Measurements from ENCODE around the gene IZUMO3.

DNA sequence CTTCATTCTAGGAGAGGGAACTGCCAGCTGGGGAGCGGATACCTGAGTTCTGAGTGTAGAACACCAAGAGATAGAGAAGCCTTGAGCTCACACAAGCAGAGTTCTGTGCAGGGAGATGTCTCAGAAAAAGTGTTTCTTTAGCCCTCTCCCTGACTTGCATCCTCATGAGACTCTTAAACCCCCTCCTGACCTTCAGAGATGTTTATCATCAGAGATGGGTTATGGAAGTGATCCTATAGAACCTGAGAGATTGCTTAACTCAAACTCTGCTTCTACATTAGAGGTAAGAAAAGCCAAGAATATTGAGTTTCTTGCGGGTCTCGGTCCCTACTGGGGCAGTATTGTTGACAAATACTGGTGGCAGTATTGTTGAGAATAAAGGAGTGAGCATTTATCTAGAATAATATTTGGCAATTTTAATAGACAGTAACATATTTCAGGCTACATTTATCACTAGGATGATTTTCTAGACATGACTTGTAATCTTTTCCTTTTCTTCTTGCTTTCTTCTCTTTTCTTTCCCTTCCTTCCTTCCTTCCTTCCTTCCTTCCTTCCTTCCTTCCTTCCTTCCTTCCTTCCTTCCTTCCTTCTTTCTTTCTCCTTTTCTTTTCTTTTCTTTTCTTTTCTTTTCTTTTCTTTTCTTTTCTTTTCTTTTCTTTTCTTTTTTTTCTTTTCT is at the start of gene IZUMO3:
- TF ChIP-seq, protein P1, sequence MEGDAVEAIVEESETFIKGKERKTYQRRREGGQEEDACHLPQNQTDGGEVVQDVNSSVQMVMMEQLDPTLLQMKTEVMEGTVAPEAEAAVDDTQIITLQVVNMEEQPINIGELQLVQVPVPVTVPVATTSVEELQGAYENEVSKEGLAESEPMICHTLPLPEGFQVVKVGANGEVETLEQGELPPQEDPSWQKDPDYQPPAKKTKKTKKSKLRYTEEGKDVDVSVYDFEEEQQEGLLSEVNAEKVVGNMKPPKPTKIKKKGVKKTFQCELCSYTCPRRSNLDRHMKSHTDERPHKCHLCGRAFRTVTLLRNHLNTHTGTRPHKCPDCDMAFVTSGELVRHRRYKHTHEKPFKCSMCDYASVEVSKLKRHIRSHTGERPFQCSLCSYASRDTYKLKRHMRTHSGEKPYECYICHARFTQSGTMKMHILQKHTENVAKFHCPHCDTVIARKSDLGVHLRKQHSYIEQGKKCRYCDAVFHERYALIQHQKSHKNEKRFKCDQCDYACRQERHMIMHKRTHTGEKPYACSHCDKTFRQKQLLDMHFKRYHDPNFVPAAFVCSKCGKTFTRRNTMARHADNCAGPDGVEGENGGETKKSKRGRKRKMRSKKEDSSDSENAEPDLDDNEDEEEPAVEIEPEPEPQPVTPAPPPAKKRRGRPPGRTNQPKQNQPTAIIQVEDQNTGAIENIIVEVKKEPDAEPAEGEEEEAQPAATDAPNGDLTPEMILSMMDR (IDR thresholded peaks at IDR 0.05), result no peak
- TF ChIP-seq POLR2A (IDR thresholded peaks at IDR 0.05), result no peak
